HCT116 (cell line): ENCODE measurements around the gene NTN5. TPM values are rescaled to one million over a fixed set of nuclear protein-coding genes. Genes with fewer than 3 reads are reported as not detected.

Experiments used
- ATAC-seq: fragments of 200-7000 bp; cut with Tn5 transposase; 2 replicates; pipeline ENCODE4 v1.9.1; 2020; ENCODE audit warnings: mild to moderate bottlenecking, moderate library complexity
- BruUV-seq: library from RNA; stranded (reverse); fragments of 400-500 nt; replicated peaks from 2 replicates; lab custom pipeline; 2021; lab: Mats Ljungman, UMichigan
- CTCF ChIA-PET: fragments of 300-600 bp; sonication (Branson Sonifier 250); formaldehyde crosslinking; loops from one replicate; lab custom pipeline; 2021; ENCODE audit warnings: antibody characterized with exemption; lab: Charles Lee
- POLR2A ChIA-PET: fragments of 300-600, 350-600 bp; sonication (Branson Sonifier 250); formaldehyde crosslinking; loops from one replicate; lab custom pipeline; 2021; ENCODE audit warnings: antibody characterized with exemption; lab: Charles Lee
- RAD21 ChIA-PET, 2 experiments: fragments of 300-600 bp; sonication (Branson Sonifier 250); formaldehyde crosslinking; loops; one replicate each; lab custom pipeline; 2023; ENCODE audit warnings: low total read pairs in 2 of 2; ENCODE audit not compliant: uncharacterized antibody in 2 of 2, unreplicated experiment in 2 of 2, low non-redundant PET in 1 of 2; lab: Charles Lee
- DNase-seq: peaks from one replicate; pipeline ENCODE4 v3.0.0-alpha.2; 2010; ENCODE audit warnings: low read depth, low spot score
- H2AFZ ChIP-seq: fragments of 200-600 bp; shearing (Covaris generic), sonication (generic); 2 replicates; pipeline ENCODE4 v1.6.1; 2017; ENCODE audit warnings: low read depth, mixed run types, mixed read lengths, antibody characterized with exemption, low read length; ENCODE audit not compliant: poor library complexity, severe bottlenecking
- H3K27ac ChIP-seq: 2 replicates; pipeline ENCODE4 v1.5.1; 2012; ENCODE audit warnings: low read depth, low read length
- H3K27me3 ChIP-seq: fragments of 200-600 bp; sonication (generic); 2 replicates; pipeline ENCODE4 v1.6.1; 2016; ENCODE audit warnings: mixed run types, low read length, mixed read lengths; ENCODE audit not compliant: insufficient read depth
- H3K36me3 ChIP-seq, 2 experiments: fragments of 200-500 bp in 1 of 2; fragments of 200-600 bp in 1 of 2; sonication (Bioruptor generic) in 1 of 2; sonication (generic) in 1 of 2; 2 replicates each; pipeline versions ENCODE4 v1.5.1 to v1.6.1; 2014 to 2016; ENCODE audit warnings: low read length in 2 of 2, inconsistent platforms in 1 of 2, mixed read lengths in 1 of 2, mixed run types in 1 of 2; ENCODE audit not compliant: insufficient read depth in 2 of 2, control insufficient read depth in 1 of 2
- H3K4me1 ChIP-seq, 2 experiments: fragments of 200-600 bp in 1 of 2; sonication (generic) in 1 of 2; 2 replicates each; pipeline versions ENCODE4 v1.5.1 to v1.6.1; 2012 to 2017; ENCODE audit warnings: low read length in 2 of 2, inconsistent platforms in 1 of 2, mild to moderate bottlenecking in 1 of 2, mixed read lengths in 1 of 2, mixed run types in 1 of 2, moderate library complexity in 1 of 2; ENCODE audit not compliant: insufficient read depth in 2 of 2, control insufficient read depth in 1 of 2
- H3K4me2 ChIP-seq: fragments of 200-600 bp; sonication (generic); 2 replicates; pipeline ENCODE4 v1.6.1; 2017; ENCODE audit warnings: mixed run types, low read length, mixed read lengths
- H3K4me3 ChIP-seq, 2 experiments: fragments of 200-600 bp in 1 of 2; sonication (generic) in 1 of 2; replicated peaks in 1 of 2; 2 replicates each; pipeline ENCODE4 v1.5.1; 2011 to 2016; ENCODE audit warnings: low read length in 2 of 2, control low read depth in 1 of 2, low read depth in 1 of 2, mild to moderate bottlenecking in 1 of 2, mixed read lengths in 1 of 2, mixed run types in 1 of 2
- H3K79me2 ChIP-seq: fragments of 200-600 bp; sonication (generic); 2 replicates; pipeline ENCODE4 v1.6.1; 2017; ENCODE audit warnings: mild to moderate bottlenecking, mixed run types, low read length, moderate library complexity, mixed read lengths; ENCODE audit not compliant: insufficient read depth
- H3K9ac ChIP-seq: fragments of 200-600 bp; sonication (generic); 2 replicates; pipeline ENCODE4 v1.6.1; 2016; ENCODE audit warnings: low read length, mixed read lengths
- H3K9me2 ChIP-seq: fragments of 200-600 bp; sonication (generic), shearing (Covaris generic); 2 replicates; pipeline ENCODE4 v1.6.1; 2017; ENCODE audit warnings: mixed run types, mild to moderate bottlenecking, moderate library complexity; ENCODE audit not compliant: insufficient read depth
- H3K9me3 ChIP-seq, 2 experiments: fragments of 200-500 bp in 1 of 2; fragments of 200-600 bp in 1 of 2; sonication (Bioruptor generic) in 1 of 2; sonication (generic) in 1 of 2; 2 replicates each; pipeline ENCODE4 v1.6.1; 2014 to 2017; ENCODE audit warnings: low read length in 2 of 2, mixed read lengths in 2 of 2, inconsistent platforms in 1 of 2, low read depth in 1 of 2, mild to moderate bottlenecking in 1 of 2, mixed run types in 1 of 2, moderate library complexity in 1 of 2; ENCODE audit not compliant: control insufficient read depth in 1 of 2, insufficient read depth in 1 of 2
- H4K20me1 ChIP-seq: fragments of 200-600 bp; sonication (generic), shearing (Covaris generic); 2 replicates; pipeline ENCODE4 v1.6.1; 2017; ENCODE audit warnings: mixed run types, mild to moderate bottlenecking, moderate library complexity; ENCODE audit not compliant: insufficient read depth
- CBX3 ChIP-seq: IDR thresholded peaks from 2 replicates; pipeline ENCODE4 v1.6.1; 2012; ENCODE audit warnings: low read depth
- ELF1 ChIP-seq: IDR thresholded peaks from 2 replicates; pipeline ENCODE4 v1.6.1; 2012; ENCODE audit warnings: low read depth, borderline replicate concordance
- EZH2 ChIP-seq: fragments of 200-600 bp; sonication (generic); IDR thresholded peaks from 2 replicates; pipeline ENCODE4 v1.6.1; 2017; ENCODE audit warnings: antibody characterized with exemption, mixed run types
- EZH2phosphoT487 ChIP-seq: fragments of 200-600 bp; IDR thresholded peaks from 2 replicates; pipeline ENCODE4 v1.6.1; 2018; ENCODE audit warnings: antibody characterized with exemption, borderline replicate concordance
- FOSL1 ChIP-seq: IDR thresholded peaks from 2 replicates; pipeline ENCODE4 v1.6.1; 2012; ENCODE audit warnings: low read depth
- JUND ChIP-seq: IDR thresholded peaks from 2 replicates; pipeline ENCODE4 v1.6.1; 2012
- POLR2A ChIP-seq: IDR thresholded peaks from 2 replicates; pipeline ENCODE4 v1.7.0; 2011; ENCODE audit warnings: borderline replicate concordance; ENCODE audit not compliant: insufficient read depth, insufficient read length; ENCODE audit errors: extremely low read depth
- POLR2AphosphoS5 ChIP-seq: IDR thresholded peaks from 2 replicates; pipeline ENCODE4 v1.6.1; 2011; ENCODE audit warnings: mild to moderate bottlenecking, low read depth, low read length, moderate library complexity
- RAD21 ChIP-seq: IDR thresholded peaks from 2 replicates; pipeline ENCODE4 v1.6.1; 2012; ENCODE audit warnings: low read depth, mild to moderate bottlenecking
- SIN3A ChIP-seq: IDR thresholded peaks from 2 replicates; pipeline ENCODE4 v1.6.1; 2012; ENCODE audit warnings: low read depth
- SRF ChIP-seq: IDR thresholded peaks from 2 replicates; pipeline ENCODE4 v1.6.1; 2012; ENCODE audit warnings: low read depth
- TCF7L2 ChIP-seq: IDR thresholded peaks from 2 replicates; pipeline ENCODE4 v1.7.0; 2011; ENCODE audit warnings: borderline replicate concordance, inconsistent platforms; ENCODE audit not compliant: insufficient read depth, insufficient read length; ENCODE audit errors: extremely low read depth
- YY1 ChIP-seq: IDR thresholded peaks from 2 replicates; pipeline ENCODE4 v1.6.1; 2011; ENCODE audit warnings: low read length, low read depth, moderate library complexity, mild to moderate bottlenecking; ENCODE audit not compliant: insufficient replicate concordance; ENCODE audit errors: extremely low read depth
- ZBTB33 ChIP-seq: IDR thresholded peaks from 2 replicates; pipeline ENCODE4 v1.6.1; 2011; ENCODE audit warnings: mild to moderate bottlenecking, low read length, moderate library complexity; ENCODE audit not compliant: insufficient replicate concordance; ENCODE audit errors: extremely low read depth
- ZNF274 ChIP-seq: fragments of 200-500 bp; sonication (Bioruptor generic); IDR thresholded peaks from 2 replicates; pipeline ENCODE4 v1.6.1; 2014; ENCODE audit warnings: mild to moderate bottlenecking, low read depth, low read length, inconsistent platforms
- intact Hi-C: fragments of 100-400 bp; cut with micrococcal nuclease; formaldehyde crosslinking; loops from 2 replicates; pipeline ENCODE4 v1.10.0; 2022
- total RNA-seq: library from RNA; stranded (reverse); gene quantifications from one replicate; pipeline ENCODE4 v1.2.1, GENCODE V29; 2021; ENCODE audit not compliant: unreplicated experiment

The NTN5 gene
- total RNA-seq, 1 experiment from 2014 or later: 3.1 TPM

- no peak for DNase-seq
- no TSS peak for BruUV-seq
- RAD21 ChIA-PET: no interaction called here
- Histone ChIP-seq H3K4me1 (no peaks in the 10 kb centered on the region), H3K4me3 (no peak overlapping the region), H3K36me3 (no peaks in the 10 kb centered on the region), H3K9me2 (no peaks in the 10 kb centered on the region), H3K79me2 (no peaks in the 10 kb centered on the region), H3K4me2 (no peak overlapping the region), H3K9ac (no peak overlapping the region), H4K20me1 (no peaks in the 10 kb centered on the region), H3K27me3 (no peaks in the 10 kb centered on the region), H3K27ac (no peak overlapping the region), H2AFZ (no peak overlapping the region), H3K9me3 (no peaks in the 10 kb centered on the region)
- POLR2A ChIA-PET: no interaction called here
- CTCF ChIA-PET: no interaction called here
- TF ChIP-seq EZH2: no peak
- no peak for TF ChIP-seq SRF
- TF ChIP-seq YY1: no peak
- no peak for TF ChIP-seq TCF7L2
- no peak for TF ChIP-seq ZNF274
- no peak for TF ChIP-seq POLR2A
- intact Hi-C loops: no loop called here
- no peak for ATAC-seq
These were observed 4.1 kb downstream of the NTN5 start for GRCh38 chr19:48668761-48669160.

GRCh38 chr19:48668332-48668731, 4.5 kb downstream of the NTN5 start:
- ChIA-PET RAD21 (no interaction called here), CTCF (no interaction called here)
- intact Hi-C loops: no loop called here
- no peaks in the 10 kb centered on the region for H3K4me1 ChIP-seq
- no peaks in the 10 kb centered on the region for H3K9me2 ChIP-seq
- H3K9ac ChIP-seq: no peak overlapping the region
- no TSS peak for BruUV-seq
- no peak for TF ChIP-seq CBX3
- no peak for TF ChIP-seq YY1
- TF ChIP-seq POLR2AphosphoS5: no peak
- TF ChIP-seq ELF1: no peak
- TF ChIP-seq JUND: no peak
- no peak for TF ChIP-seq EZH2phosphoT487
- no peak for TF ChIP-seq ZBTB33
- TF ChIP-seq SIN3A: no peak
- no peak for TF ChIP-seq FOSL1
- TF ChIP-seq ZNF274: no peak
- no peak for TF ChIP-seq RAD21
- TF ChIP-seq, all 23 proteins: peak for 0
- ATAC-seq: no peak
- Histone ChIP-seq H3K9me3 (no peaks in the 10 kb centered on the region), H3K27me3 (no peaks in the 10 kb centered on the region), H3K4me3 (no peak overlapping the region), H3K79me2 (no peaks in the 10 kb centered on the region), H4K20me1 (no peaks in the 10 kb centered on the region), H2AFZ (no peak overlapping the region), H3K27ac (no peak overlapping the region), H3K4me2 (no peak overlapping the region), H3K36me3 (no peaks in the 10 kb centered on the region)
- POLR2A ChIA-PET: no interaction called here
- no peak for DNase-seq
